Raji (cell line): ENCODE results near the gene TCF4.

Experiments used
- POLR2A ChIP-seq: IDR thresholded peaks from 2 replicates; pipeline ENCODE4 v1.6.1; 2011; ENCODE audit warnings: low read depth, low read length, control low read depth; ENCODE audit not compliant: insufficient read depth

TCF4 gene

DNA sequence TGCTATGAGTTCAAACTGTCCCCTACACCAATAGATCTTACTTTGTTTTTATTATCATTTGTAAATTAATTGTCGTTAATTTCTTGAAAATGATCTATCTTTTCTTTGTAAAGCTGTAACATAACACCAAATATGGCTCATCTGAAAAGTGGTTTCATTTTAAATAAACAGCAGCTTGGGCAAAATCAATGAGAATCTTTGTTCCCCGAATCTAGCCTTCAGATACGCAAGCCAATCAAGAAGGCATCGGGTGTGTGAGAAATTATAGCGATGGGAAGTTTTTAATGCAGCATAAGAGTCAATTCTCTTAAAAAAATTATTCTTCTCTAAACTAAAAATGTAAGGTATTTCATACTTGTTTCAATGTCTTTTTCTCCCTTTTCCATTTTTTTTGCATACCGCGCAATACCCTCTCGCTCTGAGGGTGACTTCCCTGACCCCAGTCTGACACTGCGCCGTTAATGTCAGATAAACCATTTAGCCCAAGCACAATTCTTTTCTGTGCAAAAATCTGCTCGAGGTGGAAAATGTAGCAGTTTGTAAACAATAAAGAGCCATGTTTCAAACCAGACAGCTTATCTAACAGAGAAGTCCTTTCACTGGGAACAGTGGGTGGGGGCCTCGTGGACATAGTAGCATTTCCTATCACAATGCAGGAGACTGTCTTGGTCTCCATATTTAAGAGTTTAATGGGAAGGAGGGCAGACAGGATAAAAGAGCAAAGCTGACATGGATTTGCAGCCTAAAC lies 129.4 kb downstream of the TCF4 start:
- no peak for TF ChIP-seq POLR2A

DNA sequence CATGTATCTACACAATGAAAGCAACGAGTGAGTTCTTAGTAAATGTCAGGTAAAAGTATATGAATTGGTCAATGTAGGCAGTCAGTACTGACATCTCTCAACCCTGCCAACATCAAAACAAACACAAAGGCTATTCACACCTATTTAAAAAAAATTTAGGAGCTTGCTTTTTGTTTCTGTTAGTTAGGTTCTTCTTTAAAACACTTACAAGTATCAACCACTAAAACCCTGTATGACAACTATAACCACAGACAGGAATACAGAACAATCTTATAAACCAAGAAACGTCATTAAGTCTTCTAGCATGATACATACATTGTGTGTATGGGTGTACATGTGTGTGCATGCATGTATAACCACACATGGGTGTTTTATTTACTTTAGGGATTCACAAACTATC lies 131.0 kb downstream of the TCF4 start:
- TF ChIP-seq POLR2A = no peak

DNA sequence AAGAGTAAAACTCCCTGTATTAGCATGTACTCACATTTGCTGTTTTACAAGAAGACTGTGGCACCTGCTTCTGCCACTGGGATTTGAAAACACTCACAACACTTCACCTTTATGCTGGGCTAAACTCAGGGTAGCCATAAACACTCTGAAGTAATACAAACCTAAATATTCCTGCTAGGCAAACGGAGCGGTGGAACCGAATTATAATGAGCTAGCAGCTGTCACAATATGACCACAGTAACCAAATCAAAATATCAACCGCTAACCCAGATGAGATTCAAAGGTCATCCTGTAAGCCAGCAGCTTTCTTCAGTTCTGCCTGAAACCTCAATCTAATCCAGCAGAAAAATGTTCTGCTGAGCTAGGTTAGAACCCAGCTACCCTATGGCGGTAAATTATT lies 132.1 kb downstream of the TCF4 start:
- no peak for TF ChIP-seq POLR2A

DNA sequence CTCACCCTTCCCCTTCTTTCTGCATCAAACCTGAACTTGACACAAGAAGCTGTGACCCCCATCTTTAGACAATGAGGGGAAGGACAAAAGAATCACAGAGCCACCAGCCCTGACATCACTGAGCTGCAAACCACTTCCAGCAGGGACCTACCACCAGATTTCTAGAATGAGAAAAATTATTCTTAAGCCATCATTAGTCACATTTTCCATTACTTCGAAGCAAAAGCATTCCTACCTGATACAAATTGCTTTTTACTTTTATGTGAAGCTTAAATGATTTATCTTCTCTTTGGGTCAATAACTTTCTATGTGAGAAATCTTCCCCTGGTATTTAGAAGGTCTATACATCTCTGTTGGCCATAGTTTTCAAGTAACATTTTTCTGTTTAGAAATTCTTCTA lies 134.8 kb downstream of the TCF4 start:
- no peak for TF ChIP-seq POLR2A

DNA sequence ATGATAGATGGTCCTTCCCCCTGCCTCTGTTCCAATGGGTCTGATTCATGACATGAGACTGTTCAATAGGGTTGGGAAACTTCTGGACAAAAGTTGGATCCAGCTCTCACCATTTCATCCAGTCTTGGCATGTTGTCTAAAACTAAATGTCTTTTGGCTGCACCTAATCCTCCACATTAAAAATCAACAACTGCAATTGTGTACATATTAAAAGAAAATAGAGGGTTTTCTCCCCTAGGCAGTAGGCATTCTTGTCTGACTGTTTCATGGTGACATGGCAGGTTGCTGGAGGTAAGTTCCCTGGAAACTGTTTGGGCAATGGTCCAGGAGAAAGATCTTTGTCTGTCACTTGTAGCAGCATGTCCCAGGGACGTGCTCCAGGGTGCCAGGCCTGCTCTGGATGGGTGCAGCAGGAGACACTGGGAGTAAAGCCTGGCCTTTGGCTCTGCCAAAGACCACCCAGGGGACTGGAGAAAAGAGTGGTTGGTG lies 135.8 kb downstream of the TCF4 start:
- no peak for TF ChIP-seq POLR2A

DNA sequence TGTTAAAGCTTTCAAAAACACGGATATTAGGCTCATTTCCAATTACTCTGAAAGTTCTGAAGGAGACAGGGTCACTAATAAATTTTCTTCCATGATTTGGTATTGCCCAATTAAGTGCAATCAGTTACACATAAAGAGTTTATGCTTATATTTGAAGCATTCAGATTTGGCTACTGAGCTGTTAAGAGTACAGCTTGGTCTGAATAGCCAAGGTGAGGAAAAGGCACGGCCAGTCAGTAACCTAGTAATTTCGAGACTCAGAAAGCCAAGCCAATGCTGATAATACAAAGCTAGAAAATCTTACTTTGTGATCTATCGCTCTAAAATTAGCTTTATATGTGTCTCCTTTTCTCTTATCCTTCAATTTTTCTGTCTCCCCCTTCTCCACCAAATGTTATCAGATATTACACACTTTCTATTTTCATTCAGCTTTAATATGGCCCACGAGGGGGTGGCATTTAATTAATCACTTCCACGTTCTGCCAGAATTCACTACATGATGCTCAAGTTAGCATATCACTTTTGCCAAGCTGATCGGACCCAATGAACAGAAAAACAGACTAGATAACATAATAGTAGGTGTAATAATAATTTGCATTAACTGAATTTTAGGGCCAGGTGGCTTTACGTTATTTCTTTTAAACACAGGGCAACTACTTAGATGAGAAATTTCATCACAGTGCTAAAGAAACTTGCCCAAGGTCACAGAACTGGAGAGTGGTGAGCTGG lies 138.4 kb downstream of the TCF4 start:
- TF ChIP-seq POLR2A = no peak

DNA sequence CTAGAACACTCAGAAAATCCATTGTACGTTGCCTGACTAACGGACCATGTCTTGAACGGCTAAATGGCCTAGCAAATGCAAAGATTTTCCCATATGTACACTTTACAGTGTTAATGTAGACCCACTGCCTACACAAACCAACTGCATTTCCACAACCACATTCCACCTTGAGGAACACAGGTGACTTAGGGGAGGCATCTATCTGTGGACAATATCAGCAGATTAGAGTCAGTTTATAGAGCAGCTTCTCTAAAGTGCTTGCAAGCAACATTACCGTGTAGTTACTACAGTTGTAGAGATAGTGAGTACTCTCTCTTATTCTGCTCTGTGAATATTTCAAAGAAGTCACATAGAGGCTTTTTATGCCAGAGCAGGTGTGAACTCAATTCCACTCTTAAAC lies 139.6 kb downstream of the TCF4 start:
- TF ChIP-seq POLR2A = no peak

DNA sequence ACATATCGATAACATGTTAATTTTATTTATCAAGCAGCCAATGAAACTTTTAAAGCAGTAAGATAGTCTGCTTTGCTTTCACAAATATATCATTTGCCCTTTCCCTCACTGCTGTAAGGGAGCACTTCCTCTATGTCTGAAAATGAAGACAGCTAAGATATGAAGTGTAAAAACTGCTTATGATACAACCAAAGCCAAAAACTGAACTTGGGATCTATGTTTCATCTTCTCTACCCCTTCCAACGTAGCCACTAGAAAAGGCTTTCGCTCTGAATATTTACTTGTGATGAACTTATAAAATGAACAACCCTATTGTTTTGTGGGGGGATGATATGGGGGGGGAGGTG lies 140.3 kb downstream of the TCF4 start:
- no peak for TF ChIP-seq POLR2A

DNA sequence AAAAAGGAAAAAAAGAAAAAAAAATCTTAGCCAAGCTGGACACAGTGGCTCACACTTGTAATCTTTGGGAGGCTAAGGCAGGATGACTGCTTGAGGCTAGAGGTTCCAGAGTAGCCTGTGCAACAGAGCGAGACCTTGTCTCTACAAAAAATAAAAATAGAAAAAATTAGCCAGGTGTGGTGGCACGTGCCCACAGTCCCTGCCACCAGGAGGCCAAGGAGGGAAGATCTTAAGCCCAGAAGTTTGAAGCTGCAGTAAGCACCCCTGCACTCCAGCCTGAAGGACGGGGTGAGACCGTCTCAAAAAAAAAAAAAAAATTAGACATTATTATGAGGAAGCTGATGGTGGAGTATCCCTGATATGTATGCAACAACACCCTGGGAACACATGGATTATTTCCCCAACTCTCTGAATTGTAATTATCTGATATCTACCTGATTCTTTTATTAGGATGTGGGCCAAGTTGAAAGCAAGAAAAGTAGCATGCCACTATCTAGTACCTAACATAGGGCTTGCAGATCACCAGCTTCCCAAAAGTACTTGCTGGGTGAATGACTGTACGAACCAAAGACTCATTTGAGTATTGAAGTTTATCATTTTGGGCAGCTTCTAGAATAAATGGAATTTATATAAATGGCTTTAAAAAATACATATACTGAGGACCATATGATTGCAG lies 140.9 kb downstream of the TCF4 start:
- no peak for TF ChIP-seq POLR2A

DNA sequence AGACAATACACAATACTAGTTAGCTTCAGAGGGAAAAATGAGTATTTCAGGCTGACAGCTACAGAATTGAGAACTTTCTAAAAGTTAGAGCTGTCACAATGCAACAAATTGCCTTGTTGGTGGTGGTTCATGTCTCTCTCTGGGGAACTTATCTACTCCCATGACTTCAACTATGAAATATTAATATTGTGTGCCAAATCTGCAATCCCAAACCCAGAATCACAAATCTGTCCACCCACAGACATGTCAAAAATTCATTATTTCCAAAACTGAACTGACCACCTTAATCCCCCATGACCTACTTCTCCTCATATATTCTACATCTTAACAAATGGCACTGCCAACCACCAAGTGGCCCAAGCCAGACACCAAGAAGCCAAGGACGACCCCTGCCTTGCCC lies 143.5 kb downstream of the TCF4 start:
- no peak for TF ChIP-seq POLR2A

DNA sequence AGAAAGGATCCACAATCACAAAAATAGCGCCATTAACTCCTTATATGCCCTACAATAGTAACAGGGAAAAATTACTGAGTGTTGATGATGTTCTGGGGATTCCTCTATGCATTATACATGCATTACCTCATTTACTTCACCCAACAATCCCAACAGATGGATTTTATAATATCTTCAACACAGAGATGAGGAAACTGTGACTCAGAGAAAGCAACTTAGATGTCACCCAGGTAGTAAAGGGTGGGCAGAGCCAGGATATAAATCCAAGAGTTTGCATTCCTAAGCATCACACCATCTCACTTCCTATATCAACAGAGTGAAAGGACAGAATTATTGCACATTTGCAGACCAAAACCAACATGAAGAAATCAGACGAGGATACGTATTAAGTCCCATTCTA lies 144.2 kb downstream of the TCF4 start:
- TF ChIP-seq POLR2A = no peak

DNA sequence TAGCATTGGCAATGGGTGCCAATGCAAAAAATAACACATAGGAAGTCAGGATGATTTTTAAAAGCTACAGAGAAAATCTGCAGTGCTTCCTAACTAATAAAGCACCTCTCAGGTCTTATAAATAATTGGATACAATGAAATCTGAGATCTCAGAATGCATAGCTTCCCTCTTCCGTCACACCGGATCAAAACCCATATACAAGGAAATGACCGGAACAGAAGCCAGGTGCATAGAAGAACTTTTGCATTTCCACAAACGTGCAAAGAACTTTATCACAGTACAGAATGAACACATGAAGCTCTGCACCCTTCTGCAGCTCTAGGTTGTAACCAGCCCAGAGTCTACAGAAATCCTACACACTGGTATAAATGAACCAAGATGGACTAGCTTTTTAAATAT lies 145.4 kb downstream of the TCF4 start:
- TF ChIP-seq POLR2A = no peak

DNA sequence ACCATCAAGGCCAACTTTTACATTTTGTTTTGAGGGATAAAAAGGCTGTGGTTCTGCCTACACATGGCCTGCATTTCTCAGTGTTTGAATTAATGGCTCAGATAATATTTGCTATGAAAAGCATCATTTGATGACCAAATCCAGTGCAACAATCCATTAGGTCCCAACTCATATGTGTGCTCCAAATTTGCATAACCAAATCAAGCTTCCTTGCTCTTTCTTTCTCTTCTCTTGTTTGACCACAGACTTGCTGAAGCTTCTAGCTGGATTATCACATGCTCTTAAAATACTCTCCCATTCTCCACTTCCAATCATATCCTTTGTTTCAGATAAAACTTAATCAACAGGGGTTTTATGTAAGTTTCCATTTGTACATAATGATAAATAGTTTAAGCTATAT lies 147.0 kb downstream of the TCF4 start:
- no peak for TF ChIP-seq POLR2A

DNA sequence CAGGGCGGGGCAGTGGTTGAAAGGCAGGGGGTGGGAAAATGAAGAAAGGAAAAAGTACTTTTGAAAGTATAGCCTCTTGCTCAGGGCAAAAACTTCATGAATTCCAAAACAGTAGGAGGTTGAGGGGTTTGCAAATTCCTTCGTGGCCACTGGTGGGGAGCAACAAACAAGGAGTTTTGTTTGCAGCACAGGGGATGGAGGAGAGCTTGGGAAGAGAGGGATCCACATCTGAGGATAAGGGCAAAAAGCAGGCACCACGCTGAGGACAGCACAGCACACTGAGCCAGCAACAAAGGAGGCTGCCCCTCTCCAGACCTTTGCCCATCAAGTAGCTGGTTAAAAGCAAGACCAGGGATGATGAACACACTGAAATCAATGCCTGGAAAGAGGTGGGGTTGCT lies 148.9 kb downstream of the TCF4 start:
- no peak for TF ChIP-seq POLR2A

DNA sequence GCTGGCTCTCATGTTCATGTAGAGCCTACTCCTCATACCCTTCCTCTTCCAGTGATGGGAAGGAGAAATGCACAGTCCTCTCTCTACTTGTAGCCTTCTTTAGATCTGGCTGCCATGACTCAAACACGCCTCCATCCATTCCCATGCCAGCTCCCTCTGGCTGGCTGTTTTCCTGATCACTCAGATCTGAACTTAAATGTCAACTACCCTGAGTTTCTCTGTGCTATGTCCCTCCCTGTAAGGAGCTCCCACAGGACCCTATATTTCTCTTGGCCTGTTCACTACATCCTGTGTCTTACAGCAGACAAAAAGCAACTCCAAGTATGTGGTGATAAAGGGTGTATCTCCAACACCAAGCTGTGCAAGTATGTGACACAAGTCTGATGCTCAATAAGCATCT lies 152.4 kb downstream of the TCF4 start:
- TF ChIP-seq POLR2A = no peak

DNA sequence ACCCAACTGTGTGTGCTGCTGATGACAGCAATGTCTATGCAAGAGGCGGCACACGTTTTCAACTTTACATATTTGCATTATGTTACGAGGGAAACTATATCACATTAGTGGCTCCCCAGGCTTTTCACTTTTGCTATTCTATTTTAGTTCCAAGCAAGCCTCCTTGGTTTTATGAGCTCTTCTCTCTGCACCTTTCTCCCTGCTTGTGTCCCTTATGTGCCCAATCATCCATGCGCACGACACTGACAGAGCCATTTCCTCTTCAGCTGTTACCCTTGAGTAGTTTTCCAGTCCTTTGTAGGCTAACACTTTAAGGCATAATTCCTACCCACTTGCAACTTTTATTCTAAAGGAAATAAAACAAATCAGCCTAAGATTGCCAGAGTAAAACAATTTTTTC lies 154.3 kb downstream of the TCF4 start:
- TF ChIP-seq POLR2A = no peak
